ENCODE data around the gene HPS1.

Gene HPS1

DNA sequence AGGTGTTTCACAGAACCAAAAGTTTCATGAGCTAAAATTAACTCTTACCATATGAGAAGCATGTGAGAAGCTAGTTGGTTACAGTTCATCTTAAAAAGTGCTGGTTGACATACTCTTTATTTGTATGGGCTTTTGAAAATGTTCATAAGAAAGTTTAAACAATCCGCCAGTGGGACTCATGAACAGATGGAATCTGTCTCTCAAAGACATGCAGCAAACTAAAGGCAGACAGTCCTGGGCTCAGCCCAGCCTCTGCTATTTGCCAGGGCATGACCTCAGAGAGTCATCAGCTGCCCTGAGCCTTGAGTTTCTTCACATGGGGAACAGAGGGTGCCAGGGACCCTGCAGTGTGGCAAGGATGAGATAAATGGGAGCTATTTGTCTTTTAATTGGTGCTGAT, 35.0 kb downstream of the HPS1 start:
- Histone ChIP-seq H3K9ac (ENCODE audit: low read depth in 1 of 2, low read length in 2 of 2) (no peak overlapping the region), H3K4me1 (ENCODE audit: control insufficient read depth in 1 of 2, insufficient read depth in 2 of 2, low read length in 2 of 2) (peaks cover 16 to 19% of the 10 kb centered on the region in 2 donors), H3K27me3 (ENCODE audit: control insufficient read depth in 1 of 2, insufficient read depth in 2 of 2, low read length in 2 of 2) (no peaks in the 10 kb centered on the region), H3K36me3 (ENCODE audit: control insufficient read depth in 1 of 2, insufficient read depth in 2 of 2, low read length in 2 of 2) (no peaks in the 10 kb centered on the region), H3K4me3 (ENCODE audit: low read depth in 1 of 2, low read length in 2 of 2) (no peak overlapping the region), H3K9me3 (ENCODE audit: control insufficient read depth in 1 of 2, low read length in 2 of 2) (no peaks in the 10 kb centered on the region), H3K27ac (ENCODE audit: low read depth, low read length) (no peak overlapping the region)

DNA sequence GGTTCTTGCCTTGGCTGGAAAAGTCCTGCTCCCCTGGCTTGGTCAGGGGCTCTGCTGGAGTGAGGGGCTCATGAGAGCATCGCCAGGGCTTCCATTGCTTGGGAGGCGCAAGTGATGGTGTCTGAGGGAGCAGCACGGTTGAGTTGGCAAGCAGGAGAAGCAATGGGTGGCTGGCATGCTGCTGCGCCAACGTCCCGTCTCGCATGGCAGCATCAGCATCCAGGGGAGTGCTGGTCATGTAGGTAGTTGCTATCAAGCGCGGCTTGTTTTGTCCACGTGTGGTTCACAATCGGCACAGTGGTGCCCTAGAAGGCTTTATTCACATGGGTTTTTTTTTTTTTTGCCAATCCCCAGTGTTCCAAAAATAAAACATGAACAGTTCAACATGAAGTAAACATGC, 35.6 kb downstream of the HPS1 start:
- Histone ChIP-seq H3K36me3 (ENCODE audit: control insufficient read depth in 1 of 2, insufficient read depth in 2 of 2, low read length in 2 of 2) (no peaks in the 10 kb centered on the region), H3K9ac (ENCODE audit: low read depth in 1 of 2, low read length in 2 of 2) (no peak overlapping the region), H3K9me3 (ENCODE audit: control insufficient read depth in 1 of 2, low read length in 2 of 2) (no peaks in the 10 kb centered on the region), H3K27ac (ENCODE audit: low read depth, low read length) (no peak overlapping the region), H3K4me3 (ENCODE audit: low read depth in 1 of 2, low read length in 2 of 2) (no peak overlapping the region), H3K4me1 (ENCODE audit: control insufficient read depth in 1 of 2, insufficient read depth in 2 of 2, low read length in 2 of 2) (peaks cover 16 to 19% of the 10 kb centered on the region in 2 donors), H3K27me3 (ENCODE audit: control insufficient read depth in 1 of 2, insufficient read depth in 2 of 2, low read length in 2 of 2) (no peaks in the 10 kb centered on the region)

DNA sequence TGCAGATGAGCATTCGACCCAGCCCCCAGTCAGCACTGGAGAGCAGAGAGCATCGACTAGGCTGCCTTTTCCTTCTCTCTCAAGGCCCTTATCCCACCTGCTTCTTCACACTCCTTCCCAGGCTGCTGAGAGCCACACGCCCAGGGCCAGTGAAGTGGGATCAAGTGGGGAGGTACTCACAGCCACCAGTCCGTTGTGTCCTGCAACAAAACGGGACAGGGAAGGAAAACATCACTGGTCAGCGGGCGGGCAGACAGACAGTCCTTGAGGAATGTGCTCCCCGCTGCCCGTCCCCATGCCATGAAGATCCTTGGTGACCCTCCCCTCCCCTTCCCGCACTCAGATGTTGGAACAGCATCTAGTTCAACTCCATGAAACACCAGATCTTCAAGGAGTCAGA, 36.0 kb downstream of the HPS1 start:
- Histone ChIP-seq H3K36me3 (ENCODE audit: control insufficient read depth in 1 of 2, insufficient read depth in 2 of 2, low read length in 2 of 2) (no peaks in the 10 kb centered on the region), H3K9ac (ENCODE audit: low read depth in 1 of 2, low read length in 2 of 2) (no peak overlapping the region), H3K27ac (ENCODE audit: low read depth, low read length) (no peak overlapping the region), H3K27me3 (ENCODE audit: control insufficient read depth in 1 of 2, insufficient read depth in 2 of 2, low read length in 2 of 2) (no peaks in the 10 kb centered on the region), H3K4me3 (ENCODE audit: low read depth in 1 of 2, low read length in 2 of 2) (no peak overlapping the region), H3K9me3 (ENCODE audit: control insufficient read depth in 1 of 2, low read length in 2 of 2) (no peaks in the 10 kb centered on the region), H3K4me1 (ENCODE audit: control insufficient read depth in 1 of 2, insufficient read depth in 2 of 2, low read length in 2 of 2) (peaks cover 16 to 17% of the 10 kb centered on the region in 2 donors)

DNA sequence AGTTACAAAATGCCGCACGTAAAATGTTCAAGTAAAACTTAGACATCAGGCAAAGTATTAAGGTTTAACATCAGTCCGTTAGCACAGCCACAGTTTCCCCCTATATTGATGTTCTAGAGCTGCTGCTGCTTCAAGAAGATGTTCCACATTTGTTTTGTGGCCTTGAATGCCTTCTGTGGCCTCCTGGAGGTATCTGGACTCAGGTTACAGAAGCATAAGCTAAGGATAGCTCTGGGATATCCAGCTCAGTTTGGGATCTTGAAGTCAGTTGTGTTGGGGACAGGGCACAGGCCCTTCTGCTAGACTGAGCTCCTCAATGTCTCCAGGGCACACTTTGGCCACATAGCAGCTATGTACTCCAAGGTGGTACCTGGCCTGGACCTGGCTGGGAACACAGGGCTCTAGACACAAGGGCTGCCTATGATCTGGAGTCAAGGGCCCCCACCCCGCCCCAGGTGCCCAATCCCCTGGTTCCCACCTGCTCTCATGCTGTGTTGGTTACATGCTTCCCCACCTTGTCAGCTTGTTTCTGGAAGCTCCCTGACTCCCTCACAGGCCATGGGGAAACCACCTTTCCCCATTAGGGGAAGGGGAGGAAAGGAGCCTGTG, 36.5 kb downstream of the HPS1 start:
- H3K9ac ChIP-seq (ENCODE audit: low read depth in 1 of 2, low read length in 2 of 2): no peak overlapping the region
- no peaks in the 10 kb centered on the region for H3K9me3 ChIP-seq (ENCODE audit: control insufficient read depth in 1 of 2, low read length in 2 of 2)
- H3K4me1 ChIP-seq (ENCODE audit: control insufficient read depth in 1 of 2, insufficient read depth in 2 of 2, low read length in 2 of 2): peaks cover 12 to 13% of the 10 kb centered on the region in 2 donors
- no peaks in the 10 kb centered on the region for H3K36me3 ChIP-seq (ENCODE audit: control insufficient read depth in 1 of 2, insufficient read depth in 2 of 2, low read length in 2 of 2)
- H3K4me3 ChIP-seq (ENCODE audit: low read depth in 1 of 2, low read length in 2 of 2): no peak overlapping the region
- no peak overlapping the region for H3K27ac ChIP-seq (ENCODE audit: low read depth, low read length)
- H3K27me3 ChIP-seq (ENCODE audit: control insufficient read depth in 1 of 2, insufficient read depth in 2 of 2, low read length in 2 of 2): no peaks in the 10 kb centered on the region

DNA sequence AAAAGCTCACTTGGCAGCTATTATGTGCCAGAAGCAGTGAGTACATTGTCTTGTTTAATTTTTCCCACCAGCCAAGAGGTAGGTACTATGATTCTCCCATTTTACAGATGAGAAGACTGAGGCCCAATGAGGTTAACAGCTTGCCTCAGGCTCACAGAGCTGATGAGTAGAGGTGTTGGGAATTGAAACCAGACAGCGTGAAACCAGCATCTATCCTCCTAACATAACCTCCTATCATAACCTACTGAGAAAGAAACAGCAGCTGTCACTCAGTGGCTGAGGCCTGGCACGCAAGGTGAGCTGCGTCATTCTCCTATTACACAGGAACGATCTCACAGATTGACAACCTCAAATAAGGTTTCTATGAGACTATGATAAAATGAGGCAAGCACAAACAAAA, 37.9 kb downstream of the HPS1 start:
- no peak overlapping the region for H3K4me3 ChIP-seq (ENCODE audit: low read depth in 1 of 2, low read length in 2 of 2)
- no peak overlapping the region for H3K9ac ChIP-seq (ENCODE audit: low read depth in 1 of 2, low read length in 2 of 2)
- no peaks in the 10 kb centered on the region for H3K36me3 ChIP-seq (ENCODE audit: control insufficient read depth in 1 of 2, insufficient read depth in 2 of 2, low read length in 2 of 2)
- no peaks in the 10 kb centered on the region for H3K4me1 ChIP-seq (ENCODE audit: control insufficient read depth in 1 of 2, insufficient read depth in 2 of 2, low read length in 2 of 2)
- H3K27me3 ChIP-seq (ENCODE audit: control insufficient read depth in 1 of 2, insufficient read depth in 2 of 2, low read length in 2 of 2): no peaks in the 10 kb centered on the region
- H3K27ac ChIP-seq (ENCODE audit: low read depth, low read length): no peak overlapping the region
- no peaks in the 10 kb centered on the region for H3K9me3 ChIP-seq (ENCODE audit: control insufficient read depth in 1 of 2, low read length in 2 of 2)

DNA sequence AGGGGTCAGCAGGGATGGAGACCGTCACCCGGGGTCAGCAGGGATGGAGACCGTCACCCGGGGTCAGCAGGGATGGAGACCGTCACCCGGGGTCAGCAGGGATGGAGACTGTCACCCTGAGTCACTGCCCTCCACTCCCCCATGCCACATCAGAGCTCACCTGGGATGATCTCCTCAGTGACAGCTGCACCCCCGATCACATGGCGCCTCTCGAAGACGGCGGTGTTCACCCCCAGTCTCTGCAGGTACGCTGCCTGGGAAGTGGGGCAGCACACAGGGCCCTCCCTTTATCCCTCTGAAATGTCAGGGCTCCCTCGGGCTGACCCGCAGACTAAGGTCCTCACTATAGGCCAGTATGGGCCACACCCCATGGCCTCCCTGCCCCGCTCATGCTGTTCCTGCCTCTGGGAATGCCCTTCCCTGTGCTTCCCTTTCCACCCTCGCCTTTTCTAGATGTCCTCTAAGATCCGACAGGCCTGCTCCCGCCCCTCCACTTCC, 38.9 kb downstream of the HPS1 start:
- Histone ChIP-seq H3K4me3 (ENCODE audit: low read depth in 1 of 2, low read length in 2 of 2) (no peak overlapping the region), H3K9ac (ENCODE audit: low read depth in 1 of 2, low read length in 2 of 2) (no peak overlapping the region), H3K9me3 (ENCODE audit: control insufficient read depth in 1 of 2, low read length in 2 of 2) (no peaks in the 10 kb centered on the region), H3K36me3 (ENCODE audit: control insufficient read depth in 1 of 2, insufficient read depth in 2 of 2, low read length in 2 of 2) (no peaks in the 10 kb centered on the region), H3K27ac (ENCODE audit: low read depth, low read length) (no peak overlapping the region), H3K4me1 (ENCODE audit: control insufficient read depth in 1 of 2, insufficient read depth in 2 of 2, low read length in 2 of 2) (no peaks in the 10 kb centered on the region), H3K27me3 (ENCODE audit: control insufficient read depth in 1 of 2, insufficient read depth in 2 of 2, low read length in 2 of 2) (no peaks in the 10 kb centered on the region)

DNA sequence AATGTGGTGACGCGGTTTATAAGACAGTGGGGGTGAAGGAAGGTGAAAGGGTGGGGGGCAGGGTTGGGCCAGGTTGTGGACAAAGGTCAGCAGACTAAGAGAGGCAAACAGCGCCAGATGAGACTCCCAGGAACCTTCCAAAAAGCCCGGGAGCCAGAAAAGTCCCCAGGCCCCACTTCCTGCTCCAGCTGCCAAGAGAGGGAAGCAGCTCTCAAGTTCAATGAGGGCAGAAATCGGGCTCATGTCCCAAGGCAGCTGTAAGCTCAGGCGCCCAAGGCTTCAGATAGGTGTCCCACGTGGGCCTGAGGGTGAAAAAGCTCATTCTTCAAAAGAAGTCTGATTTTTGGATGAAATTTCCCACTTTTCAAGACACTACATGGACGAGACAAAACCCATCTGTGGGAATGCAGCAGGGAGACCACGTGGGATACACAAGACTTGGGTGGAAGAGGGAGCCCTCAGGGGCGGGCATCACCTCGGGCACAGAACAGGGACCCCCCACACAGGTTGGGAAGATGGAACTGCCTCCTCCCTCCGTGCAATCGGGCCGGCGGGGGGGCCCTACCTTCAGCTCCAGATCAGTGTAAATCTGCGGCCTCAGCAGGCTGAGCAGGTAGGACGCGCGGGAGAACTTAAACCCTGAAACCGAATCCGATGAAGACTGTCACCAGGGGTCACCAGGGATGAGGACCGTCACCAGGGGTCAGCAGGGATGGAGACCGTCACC, 39.6 kb downstream of the HPS1 start:
- H3K36me3 ChIP-seq (ENCODE audit: control insufficient read depth in 1 of 2, insufficient read depth in 2 of 2, low read length in 2 of 2): no peaks in the 10 kb centered on the region
- H3K27ac ChIP-seq (ENCODE audit: low read depth, low read length): no peak overlapping the region
- H3K4me3 ChIP-seq (ENCODE audit: low read depth in 1 of 2, low read length in 2 of 2): no peak overlapping the region
- no peak overlapping the region for H3K9ac ChIP-seq (ENCODE audit: low read depth in 1 of 2, low read length in 2 of 2)
- no peaks in the 10 kb centered on the region for H3K9me3 ChIP-seq (ENCODE audit: control insufficient read depth in 1 of 2, low read length in 2 of 2)
- H3K27me3 ChIP-seq (ENCODE audit: control insufficient read depth in 1 of 2, insufficient read depth in 2 of 2, low read length in 2 of 2): no peaks in the 10 kb centered on the region
- no peaks in the 10 kb centered on the region for H3K4me1 ChIP-seq (ENCODE audit: control insufficient read depth in 1 of 2, insufficient read depth in 2 of 2, low read length in 2 of 2)

DNA sequence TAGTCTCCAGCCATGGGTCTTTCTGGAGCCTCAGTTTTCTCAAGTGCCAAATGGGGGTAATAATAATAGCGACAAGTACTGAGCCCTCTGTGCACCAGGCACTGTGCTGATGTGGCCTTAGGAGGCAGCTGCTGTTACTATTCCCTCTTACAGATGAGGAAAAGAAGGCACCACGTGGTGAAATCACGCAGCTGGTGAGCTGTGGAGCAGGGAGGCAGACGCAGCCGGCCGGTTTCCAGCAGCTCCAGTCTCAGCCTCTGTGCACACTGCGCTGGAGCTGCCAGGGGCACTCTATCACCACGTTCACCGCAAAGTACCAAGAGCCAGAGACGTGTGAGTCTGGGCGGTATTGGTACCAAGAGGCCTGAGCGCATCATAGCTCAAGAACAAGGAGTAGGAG, 41.3 kb downstream of the HPS1 start:
- no peaks in the 10 kb centered on the region for H3K9me3 ChIP-seq (ENCODE audit: control insufficient read depth in 1 of 2, low read length in 2 of 2)
- H3K27ac ChIP-seq (ENCODE audit: low read depth, low read length): no peak overlapping the region
- no peak overlapping the region for H3K4me3 ChIP-seq (ENCODE audit: low read depth in 1 of 2, low read length in 2 of 2)
- H3K9ac ChIP-seq (ENCODE audit: low read depth in 1 of 2, low read length in 2 of 2): no peak overlapping the region
- no peaks in the 10 kb centered on the region for H3K4me1 ChIP-seq (ENCODE audit: control insufficient read depth in 1 of 2, insufficient read depth in 2 of 2, low read length in 2 of 2)
- no peaks in the 10 kb centered on the region for H3K27me3 ChIP-seq (ENCODE audit: control insufficient read depth in 1 of 2, insufficient read depth in 2 of 2, low read length in 2 of 2)
- no peaks in the 10 kb centered on the region for H3K36me3 ChIP-seq (ENCODE audit: control insufficient read depth in 1 of 2, insufficient read depth in 2 of 2, low read length in 2 of 2)

DNA sequence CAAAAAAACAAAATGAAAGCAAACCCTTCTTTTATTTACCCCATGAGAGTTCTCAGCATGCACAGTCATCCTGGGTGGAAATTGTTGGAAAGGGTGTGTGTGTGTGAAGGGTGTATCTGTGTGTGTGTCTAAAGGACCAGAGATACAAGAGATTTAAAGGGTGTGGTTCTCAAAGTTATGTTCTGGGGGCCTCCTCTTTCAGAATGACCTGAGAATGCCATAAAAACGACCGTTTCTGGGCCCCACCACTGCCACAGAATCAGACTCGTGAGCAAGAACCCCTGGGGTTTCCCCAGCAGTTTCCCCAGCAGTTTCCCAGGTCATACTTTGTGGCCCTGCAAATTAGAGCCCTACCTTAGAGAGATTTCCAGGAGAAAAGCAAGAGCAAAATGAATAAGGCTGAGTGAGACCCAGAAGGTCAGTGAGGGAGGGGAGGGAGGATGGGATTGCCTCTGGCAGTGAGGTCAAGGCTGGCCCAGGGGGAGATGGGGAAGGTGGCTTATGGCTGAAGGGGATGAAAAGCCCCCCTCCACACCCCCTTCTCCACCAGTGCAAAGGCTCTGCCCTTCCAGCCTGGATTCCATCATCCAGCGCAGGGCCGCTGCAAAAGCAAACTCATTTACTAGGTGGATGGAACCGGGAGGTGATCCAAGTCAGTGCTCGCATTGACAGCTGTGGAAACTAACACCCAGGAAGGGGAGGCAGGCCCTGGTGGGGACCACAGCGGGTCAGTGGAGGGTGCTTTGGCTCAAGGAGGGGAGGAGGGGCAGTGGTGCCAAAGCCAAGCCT, 42.0 kb downstream of the HPS1 start:
- Histone ChIP-seq H3K36me3 (ENCODE audit: control insufficient read depth in 1 of 2, insufficient read depth in 2 of 2, low read length in 2 of 2) (no peaks in the 10 kb centered on the region), H3K27me3 (ENCODE audit: control insufficient read depth in 1 of 2, insufficient read depth in 2 of 2, low read length in 2 of 2) (no peaks in the 10 kb centered on the region), H3K9me3 (ENCODE audit: control insufficient read depth in 1 of 2, low read length in 2 of 2) (no peaks in the 10 kb centered on the region), H3K4me1 (ENCODE audit: control insufficient read depth in 1 of 2, insufficient read depth in 2 of 2, low read length in 2 of 2) (no peaks in the 10 kb centered on the region), H3K27ac (ENCODE audit: low read depth, low read length) (no peak overlapping the region), H3K9ac (ENCODE audit: low read depth in 1 of 2, low read length in 2 of 2) (no peak overlapping the region), H3K4me3 (ENCODE audit: low read depth in 1 of 2, low read length in 2 of 2) (no peak overlapping the region)

DNA sequence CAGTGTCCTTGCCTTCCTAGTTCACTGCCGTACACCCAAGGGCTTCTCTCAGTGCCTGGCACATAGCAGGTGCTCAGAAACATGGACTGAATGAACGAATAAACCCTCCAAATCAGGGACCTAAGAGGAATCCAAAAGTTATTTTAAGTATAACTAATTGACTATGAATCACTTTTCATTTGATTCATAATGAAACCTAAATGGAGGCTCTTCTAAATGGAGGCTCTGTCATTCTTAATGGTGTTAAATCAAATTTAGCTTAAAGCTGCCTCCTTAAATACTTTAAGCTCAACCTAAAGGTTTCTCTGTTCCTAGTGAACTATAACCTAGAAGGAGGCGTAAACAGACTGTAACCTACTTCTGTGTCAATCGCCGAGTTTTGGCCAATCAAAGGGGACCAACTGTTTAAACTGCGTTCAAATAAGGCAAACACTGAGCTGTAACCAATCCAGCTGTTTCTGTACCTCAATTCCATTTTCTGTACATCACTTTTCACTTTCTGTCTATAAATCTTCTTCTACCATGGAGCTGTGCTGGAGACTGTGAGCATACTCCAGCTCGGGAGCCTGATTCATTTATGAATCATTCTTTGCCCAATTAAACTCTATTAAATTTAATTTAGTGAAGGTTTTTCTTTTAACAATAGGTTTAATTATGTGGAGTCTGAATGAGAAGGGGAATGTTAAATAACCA, 42.8 kb downstream of the HPS1 start:
- no peaks in the 10 kb centered on the region for H3K9me3 ChIP-seq (ENCODE audit: control insufficient read depth in 1 of 2, low read length in 2 of 2)
- H3K27ac ChIP-seq (ENCODE audit: low read depth, low read length): no peak overlapping the region
- no peak overlapping the region for H3K4me3 ChIP-seq (ENCODE audit: low read depth in 1 of 2, low read length in 2 of 2)
- H3K27me3 ChIP-seq (ENCODE audit: control insufficient read depth in 1 of 2, insufficient read depth in 2 of 2, low read length in 2 of 2): no peaks in the 10 kb centered on the region
- no peak overlapping the region for H3K9ac ChIP-seq (ENCODE audit: low read depth in 1 of 2, low read length in 2 of 2)
- H3K4me1 ChIP-seq (ENCODE audit: control insufficient read depth in 1 of 2, insufficient read depth in 2 of 2, low read length in 2 of 2): no peaks in the 10 kb centered on the region
- no peaks in the 10 kb centered on the region for H3K36me3 ChIP-seq (ENCODE audit: control insufficient read depth in 1 of 2, insufficient read depth in 2 of 2, low read length in 2 of 2)
